ENCODE data around the gene CCDC148.
"Not testable (repeated sequence)": the region's sequence is repeated elsewhere in the genome, so short reads cannot be mapped to it uniquely, and the experiment has no call there.

CCDC148 gene

GRCh38 chr2:158413581-158413980 is 43.0 kb downstream of the CCDC148 start:
- DNase-seq: no peak

GRCh38 chr2:158412206-158412605 is 44.3 kb downstream of the CCDC148 start:
- DNase-seq: no peak

GRCh38 chr2:158411748-158412147 is 44.8 kb downstream of the CCDC148 start:
- no peak for DNase-seq

- no peak for DNase-seq
Measured at GRCh38 chr2:158410132-158410531, 46.4 kb downstream of the CCDC148 start.

GRCh38 chr2:158407031-158407430 is 49.5 kb downstream of the CCDC148 start:
- no peak for DNase-seq

- DNase-seq: no peak
Measured at GRCh38 chr2:158405341-158405740, 51.2 kb downstream of the CCDC148 start.

- no peak for DNase-seq
Measured at GRCh38 chr2:158403237-158403636, 53.3 kb downstream of the CCDC148 start.

DNA sequence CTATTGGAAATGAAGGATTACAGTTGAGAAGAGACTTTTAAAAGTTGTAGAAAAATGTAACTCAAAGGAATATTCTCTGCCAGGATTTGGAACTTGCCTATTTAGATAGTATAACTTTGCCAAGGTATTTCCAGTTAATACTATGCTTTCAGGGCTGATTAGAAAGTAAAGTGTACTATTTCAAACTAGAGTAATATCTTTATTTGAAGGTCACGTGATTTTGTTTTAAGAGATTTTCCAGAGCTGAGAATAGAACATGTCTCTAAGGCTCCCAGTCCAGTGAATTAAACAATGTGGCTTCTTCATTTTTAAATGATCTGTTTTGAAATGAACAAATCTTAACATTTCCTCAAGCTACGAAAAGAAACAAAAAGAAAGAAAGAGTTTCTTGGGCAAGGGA is 53.9 kb downstream of the CCDC148 start:
- DNase-seq: no peak

DNA sequence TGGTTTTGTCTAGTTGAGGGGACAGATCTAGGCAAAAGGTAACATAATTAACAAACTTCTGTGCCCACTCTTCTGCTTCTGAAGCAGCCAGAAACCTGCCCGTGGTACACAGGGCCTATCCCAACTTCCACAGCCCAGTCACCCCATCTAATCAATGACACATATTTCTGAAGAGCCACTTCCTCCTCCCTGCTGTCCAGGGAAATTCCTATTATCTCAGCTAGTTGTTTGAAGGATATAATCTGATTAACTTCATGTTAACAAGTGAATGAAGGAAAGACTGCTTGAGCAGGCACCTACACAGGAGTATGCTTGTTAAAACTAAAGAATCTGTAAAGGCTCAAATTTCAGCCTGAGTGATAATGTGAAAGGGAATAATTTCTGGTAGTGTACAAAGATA is 61.4 kb downstream of the CCDC148 start:
- no peak for DNase-seq

DNA sequence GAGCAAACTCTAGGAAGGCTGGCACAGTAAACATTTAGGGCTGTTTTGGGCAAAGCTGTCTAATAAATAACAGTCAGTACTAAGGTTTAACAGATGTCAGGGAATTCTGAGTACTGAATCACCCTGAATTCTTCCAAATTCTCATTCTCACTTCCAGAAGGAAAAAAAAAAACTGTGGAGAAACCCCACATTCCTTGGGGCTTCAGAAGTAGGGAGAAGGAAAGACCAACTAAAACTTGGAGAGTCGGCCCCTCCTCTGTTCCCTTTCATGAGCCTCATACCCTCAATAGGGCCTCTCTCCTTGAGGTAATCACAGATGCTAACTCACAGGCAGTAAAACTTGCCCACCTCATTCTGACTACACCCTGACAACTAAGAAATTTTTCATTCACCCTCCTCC is 62.1 kb downstream of the CCDC148 start:
- no peak for DNase-seq

GRCh38 chr2:158393886-158394285 is 62.7 kb downstream of the CCDC148 start:
- DNase-seq: no peak

- DNase-seq: no peak
Measured at GRCh38 chr2:158392687-158393086, 63.9 kb downstream of the CCDC148 start.

DNA sequence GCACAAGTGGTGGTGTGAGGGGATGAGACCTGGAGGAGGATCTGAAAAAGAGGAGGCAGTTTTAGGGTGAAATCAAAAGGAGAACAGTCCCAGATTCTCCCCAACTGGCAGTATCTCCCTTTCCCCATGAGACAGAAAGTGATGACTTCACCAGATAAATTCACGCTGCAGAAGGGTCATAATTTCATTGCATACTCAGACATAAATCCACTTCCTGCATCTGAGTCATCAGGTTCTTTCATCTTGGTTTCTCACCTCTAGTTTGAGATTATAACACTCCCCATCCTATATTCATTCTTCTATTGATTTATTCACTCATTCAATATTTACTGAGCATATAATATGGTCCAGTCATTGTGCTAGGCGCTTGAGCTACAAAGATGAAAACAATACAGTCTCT is 64.7 kb downstream of the CCDC148 start:
- no peak for DNase-seq

DNA sequence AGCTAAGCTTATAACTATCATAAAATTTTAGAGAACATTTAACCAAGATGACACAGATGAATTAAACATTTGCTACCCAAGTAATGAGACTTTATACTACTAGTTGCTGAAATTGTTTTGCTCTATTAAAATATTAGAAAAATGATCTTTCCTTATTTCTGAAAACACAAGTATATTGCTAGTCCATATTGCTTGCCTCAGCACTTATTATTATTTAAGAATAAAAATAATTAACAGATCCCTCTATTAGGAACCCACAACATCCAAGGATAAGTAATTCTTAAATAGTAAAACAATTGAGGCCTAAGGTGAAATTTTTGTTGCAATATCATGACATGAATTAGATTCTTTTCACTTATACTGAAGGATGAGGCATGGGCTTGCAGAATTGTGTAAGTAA is 65.2 kb downstream of the CCDC148 start:
- no peak for DNase-seq

GRCh38 chr2:158388159-158388558 is 68.4 kb downstream of the CCDC148 start:
- no peak for DNase-seq

DNA sequence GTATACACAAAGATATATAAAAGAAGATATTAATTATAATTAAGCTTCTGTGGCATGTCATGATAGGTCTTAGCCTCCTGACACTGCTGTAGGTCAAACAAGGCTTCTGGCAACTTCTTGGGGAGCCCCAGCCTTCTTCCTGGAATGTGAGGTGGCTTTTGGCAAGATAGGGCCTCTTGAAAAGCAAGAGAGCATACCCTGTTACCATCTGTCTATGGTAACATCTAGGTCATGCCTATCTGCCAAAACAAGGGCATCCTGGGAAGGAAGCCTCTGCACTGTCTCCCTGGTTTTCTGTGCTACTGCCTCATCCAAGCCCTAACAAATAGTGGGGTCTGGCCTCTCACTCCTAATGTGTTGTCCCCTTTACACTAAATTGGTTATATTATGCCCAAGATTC is 70.9 kb downstream of the CCDC148 start:
- DNase-seq: no peak

- DNase-seq: no peak
Measured at GRCh38 chr2:158381978-158382377, 74.6 kb downstream of the CCDC148 start.

DNA sequence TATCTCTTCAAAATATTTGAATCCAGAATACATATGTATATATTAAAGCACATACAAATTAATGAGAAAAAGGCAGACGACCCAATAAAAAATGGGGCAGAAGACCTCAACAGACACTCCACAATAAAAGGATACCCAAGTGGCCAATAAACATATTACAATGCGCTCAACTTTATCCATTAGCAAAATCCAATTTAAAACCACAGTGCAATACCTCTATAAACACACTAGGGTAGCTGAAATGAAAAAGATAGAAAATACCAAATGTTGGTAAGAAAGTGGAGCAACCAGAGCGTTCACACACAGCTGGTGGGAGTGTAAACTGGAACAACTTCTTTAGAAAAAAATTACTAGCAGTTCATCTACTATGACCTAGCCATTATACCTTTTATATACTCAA is 75.3 kb downstream of the CCDC148 start:
- no peak for DNase-seq

DNA sequence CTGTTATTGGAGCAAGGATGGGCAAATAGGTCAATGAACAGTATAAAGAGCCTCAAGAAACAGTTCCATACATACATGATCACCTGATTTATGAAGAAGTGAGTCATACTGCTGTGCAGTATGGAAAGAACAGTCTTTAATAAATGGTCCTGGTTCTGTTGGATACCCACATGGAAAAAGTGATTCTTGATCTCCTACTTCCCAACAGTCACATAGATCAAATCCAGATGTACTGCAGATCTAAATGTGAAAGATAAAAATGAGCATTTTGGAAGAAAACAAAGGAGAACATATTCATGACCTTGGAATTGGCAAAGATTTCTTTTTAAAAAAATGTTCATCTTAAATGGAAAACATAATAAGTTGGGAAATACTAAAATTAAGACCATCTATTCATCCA is 75.8 kb downstream of the CCDC148 start:
- DNase-seq: no peak

- DNase-seq: no peak
Measured at GRCh38 chr2:158378926-158379325, 77.6 kb downstream of the CCDC148 start.

DNA sequence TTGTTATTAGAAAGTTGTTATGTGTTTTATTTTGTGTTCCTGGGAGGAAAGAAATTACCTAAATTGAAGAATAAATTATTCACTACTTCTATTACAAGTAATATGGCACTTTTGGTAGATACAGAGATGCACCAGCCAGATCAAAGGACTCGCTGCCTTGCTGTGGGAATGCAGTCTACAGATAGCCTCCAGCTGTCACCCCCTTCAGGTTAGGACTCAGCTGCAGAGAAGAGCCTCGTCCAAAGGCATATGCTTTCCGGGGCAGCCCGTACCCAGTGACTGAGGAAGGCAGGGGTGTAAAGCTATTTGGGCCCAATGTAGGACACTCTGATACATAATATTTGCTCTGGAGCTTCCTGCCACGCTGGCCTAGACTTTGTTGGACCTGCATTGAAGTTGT is 90.2 kb downstream of the CCDC148 start:
- DNase-seq: no peak

- DNase-seq: no peak
Measured at GRCh38 chr2:158359846-158360245, 96.7 kb downstream of the CCDC148 start.

DNA sequence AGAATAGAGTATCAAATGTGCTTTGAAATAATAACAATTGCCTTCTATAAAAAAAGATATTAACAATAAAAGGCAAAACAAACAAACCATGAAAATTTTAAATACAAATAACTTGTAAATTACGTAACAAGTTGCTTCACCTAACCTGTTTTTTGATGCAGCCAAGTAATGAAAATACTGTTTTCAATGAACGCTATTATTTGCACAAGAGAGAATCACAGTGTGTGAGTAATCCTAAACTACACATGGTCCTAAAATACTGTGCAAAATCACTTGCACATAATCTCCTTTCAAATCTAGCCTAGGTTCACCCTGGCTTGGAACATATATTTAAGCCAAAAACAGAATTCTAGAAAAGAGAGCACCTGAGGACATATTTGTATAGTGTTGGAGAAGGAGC is 98.9 kb downstream of the CCDC148 start:
- DNase-seq: no peak

- DNase-seq: no peak
Measured at GRCh38 chr2:158357122-158357521, 99.4 kb downstream of the CCDC148 start.

DNA sequence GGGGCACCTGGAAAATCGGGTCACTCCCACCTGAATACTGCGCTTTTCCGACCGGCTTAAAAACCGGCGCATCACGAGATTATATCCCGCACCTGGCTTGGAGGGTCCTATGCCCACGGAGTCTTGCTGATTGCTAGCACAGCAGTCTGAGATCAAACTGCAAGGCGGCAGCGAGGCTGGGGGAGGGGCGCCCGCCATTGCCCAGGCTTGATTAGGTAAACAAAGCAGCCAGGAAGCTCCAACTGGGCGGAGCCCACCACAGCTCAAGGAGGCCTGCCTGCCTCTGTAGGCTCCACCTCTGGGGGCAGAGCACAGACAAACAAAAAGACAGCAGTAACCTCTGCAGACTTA is 105.1 kb downstream of the CCDC148 start:
- not testable (repeated sequence) for DNase-seq

DNA sequence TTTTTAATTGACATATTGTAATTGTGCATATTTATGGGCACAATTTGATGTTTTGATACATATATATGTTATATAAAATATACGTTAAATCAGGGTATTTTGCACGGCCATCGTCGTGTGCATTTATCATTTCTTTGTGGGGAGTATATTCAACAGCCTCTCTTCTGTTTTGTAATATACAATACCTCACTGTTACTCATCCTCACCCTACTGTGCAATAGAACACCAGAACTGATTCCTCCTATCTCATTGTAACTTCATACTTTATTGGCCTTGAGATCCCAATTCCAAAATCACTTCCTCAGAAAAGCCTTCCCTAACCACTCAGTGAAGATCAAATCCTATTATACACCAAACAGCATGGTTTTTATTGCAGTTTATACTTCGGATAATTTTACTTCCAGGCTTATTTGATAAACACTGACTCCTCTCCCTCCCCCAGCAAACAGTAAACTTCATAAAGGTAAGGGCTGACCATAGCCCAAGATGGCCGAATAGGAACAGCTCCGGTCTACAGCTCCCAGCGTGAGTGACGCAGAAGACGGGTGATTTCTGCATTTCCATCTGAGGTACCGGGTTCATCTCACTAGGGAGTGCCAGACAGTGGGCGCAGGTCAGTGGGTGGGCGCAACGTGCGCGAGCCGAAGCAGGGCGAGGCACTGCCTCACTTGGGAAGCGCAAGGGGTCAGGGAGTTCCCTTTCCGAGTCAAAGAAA is 105.6 kb downstream of the CCDC148 start:
- DNase-seq: not testable (repeated sequence)

Data from KG1 (cell line).